Fibroblast of skin of left quadriceps (primary cell): ENCODE data around the gene THBD.
A peak's percentile ranks its signal among the peaks of the same experiment; 100 is the strongest.

Source experiments
- DNase-seq, 2 experiments: peaks; one replicate each; pipeline ENCODE4 v3.0.0-alpha.2; 2013; ENCODE audit warnings: low read depth in 2 of 2

The THBD gene

GRCh38 chr20:23061734-23062561 lies 12.5 kb upstream of the THBD start:
- DNase-seq: peak; percentile 62 to 64

DNA sequence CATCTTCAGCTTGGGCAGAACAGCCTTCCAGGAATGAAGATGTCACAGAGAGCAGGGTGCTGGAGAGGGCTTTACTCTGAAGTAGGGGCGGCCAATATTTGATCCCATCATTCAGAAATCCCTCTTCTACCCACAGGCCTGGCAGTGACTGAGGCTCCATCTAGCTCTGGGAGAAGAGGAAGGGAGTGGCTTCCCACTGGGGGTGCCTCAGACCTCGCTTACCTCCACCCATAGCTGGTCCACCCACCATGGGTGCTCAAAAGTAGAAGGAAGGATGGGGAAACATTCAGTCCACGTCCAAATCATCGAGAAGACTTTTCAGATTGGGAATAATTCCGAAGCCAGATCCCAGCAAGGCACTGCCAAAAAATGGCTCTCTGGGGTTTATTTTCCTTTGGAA lies 11.8 kb upstream of the THBD start:
- DNase-seq: no peak

DNA sequence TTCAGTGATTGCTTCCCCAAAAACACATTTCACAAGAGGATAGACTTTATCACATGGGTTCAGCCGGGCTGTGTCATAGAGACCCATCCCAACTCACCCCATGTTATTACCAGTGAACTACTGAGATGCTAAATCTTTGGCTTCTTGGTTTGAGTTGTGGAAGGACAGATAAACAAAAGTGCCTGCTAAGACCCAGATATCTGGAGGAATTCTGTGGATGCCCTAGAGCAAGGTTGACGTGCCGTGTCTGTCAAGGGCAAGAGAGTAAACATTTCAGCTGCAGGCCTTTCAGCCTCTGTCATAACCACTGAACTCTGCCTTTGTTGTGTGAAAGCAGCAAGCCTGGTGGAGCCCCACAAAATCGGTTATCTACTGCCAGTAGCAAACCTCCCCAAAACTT lies 11.2 kb upstream of the THBD start:
- DNase-seq: no peak

GRCh38 chr20:23059846-23060245 lies 10.4 kb upstream of the THBD start:
- no peak for DNase-seq

- no peak for DNase-seq
Observed at GRCh38 chr20:23059001-23059400, 9.5 kb upstream of the THBD start.

DNA sequence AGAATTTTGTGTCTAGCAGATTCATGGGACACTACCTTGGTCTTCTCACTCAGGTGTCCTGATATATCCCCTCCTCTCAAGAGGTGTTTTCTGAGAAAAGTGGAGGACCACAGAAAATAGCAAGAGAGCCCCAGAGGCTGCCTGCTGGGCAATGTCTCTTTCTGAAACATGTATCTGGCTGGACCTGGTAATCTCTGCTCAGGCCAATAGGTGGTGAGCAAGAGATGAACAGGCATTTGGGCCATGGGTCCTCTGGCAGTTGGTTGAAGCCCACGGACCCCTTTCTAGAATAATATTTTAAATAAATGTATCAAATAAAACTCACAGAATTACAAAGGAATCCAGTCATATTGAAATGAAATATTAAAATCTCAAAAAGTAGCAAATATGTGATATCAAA lies 8.8 kb upstream of the THBD start:
- no peak for DNase-seq

- no peak for DNase-seq
Observed at GRCh38 chr20:23052904-23053303, 3.4 kb upstream of the THBD start.

- DNase-seq: peak; percentile 71 to 74
Observed at GRCh38 chr20:23050847-23051627, 1.6 kb upstream of the THBD start.

DNA sequence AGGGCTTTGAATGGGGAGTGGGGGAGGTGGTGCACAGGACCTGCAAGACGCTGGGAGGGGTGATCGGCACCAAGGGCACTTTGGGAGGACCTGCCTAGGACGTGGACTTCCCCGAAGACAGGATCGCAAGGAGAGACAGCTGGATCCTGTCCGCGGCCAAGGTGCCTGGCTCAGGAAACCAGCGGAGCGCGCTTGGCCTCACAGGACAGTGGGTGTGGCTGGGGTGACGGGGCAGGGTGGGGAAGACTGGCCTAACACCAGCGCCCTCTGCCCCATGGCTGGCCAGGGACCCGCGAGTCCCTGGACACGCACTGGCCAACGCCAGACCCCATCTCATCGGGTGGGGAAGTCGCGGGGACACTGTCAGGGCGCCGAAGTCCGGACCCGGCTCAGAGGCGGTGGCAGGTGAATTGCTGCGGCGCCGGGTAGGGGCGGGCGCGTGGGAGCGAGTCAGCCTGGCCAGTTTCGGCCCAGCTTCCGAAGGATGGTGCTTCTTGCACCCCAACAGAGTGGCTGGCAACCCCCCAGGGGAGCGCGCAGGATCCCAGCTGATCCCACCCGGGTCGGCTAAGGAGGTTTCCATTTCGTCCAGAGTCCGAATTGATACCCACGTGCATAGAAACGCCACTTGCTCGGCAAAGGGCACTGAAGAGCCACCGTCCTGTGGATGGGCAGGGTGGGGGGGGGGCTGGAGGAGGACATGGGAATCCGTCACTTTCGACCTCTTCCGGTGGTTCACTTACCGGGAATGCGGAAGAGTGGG lies 785 bp upstream of the THBD start:
- no peak for DNase-seq

GRCh38 chr20:23048283-23049200 lies 930 bp downstream of the THBD start:
- no peak for DNase-seq

GRCh38 chr20:23047738-23048214 lies 1.7 kb downstream of the THBD start:
- DNase-seq: no peak

- DNase-seq: no peak
Observed at GRCh38 chr20:23047001-23047737, 2.3 kb downstream of the THBD start.

DNA sequence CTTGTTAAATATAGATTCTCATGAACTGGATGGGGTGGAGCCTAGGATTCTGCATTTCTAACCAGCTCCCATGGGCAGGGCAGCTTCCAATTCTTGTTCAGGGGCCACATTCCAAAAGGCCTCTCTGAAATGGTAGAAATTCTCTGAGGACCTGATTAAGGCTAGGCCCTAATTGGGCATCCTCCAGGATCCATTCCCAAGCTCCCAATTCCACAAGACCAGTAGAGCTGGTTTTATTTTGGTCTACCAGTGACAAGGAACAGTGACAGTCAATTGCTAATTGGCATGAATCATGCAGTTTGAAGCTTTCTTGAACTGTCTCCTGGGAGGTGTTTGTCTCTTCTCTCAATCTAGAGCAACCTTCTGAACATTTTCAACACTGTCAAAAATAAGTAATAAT lies 3.0 kb downstream of the THBD start:
- no peak for DNase-seq

GRCh38 chr20:23043376-23043775 lies 6.1 kb downstream of the THBD start:
- no peak for DNase-seq

DNA sequence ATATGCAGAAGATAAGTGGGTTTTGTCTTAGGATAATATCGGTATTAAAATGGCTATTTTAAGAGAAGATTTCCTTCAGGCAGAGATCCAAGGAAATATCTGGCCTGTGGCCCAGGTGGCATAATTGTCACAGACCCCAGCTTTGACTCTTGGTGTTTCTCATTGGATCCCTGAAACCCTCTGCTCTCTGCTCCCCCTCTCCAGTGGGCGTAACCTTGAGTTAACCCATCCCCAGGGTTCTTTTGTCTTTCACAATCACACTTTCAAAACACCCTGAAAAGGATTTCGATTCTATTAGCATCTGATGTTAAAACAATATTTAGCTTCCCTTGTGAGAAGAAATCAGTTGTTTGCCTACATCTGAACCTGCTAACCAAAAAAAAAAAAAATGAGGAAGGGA lies 7.2 kb downstream of the THBD start:
- DNase-seq: no peak

DNA sequence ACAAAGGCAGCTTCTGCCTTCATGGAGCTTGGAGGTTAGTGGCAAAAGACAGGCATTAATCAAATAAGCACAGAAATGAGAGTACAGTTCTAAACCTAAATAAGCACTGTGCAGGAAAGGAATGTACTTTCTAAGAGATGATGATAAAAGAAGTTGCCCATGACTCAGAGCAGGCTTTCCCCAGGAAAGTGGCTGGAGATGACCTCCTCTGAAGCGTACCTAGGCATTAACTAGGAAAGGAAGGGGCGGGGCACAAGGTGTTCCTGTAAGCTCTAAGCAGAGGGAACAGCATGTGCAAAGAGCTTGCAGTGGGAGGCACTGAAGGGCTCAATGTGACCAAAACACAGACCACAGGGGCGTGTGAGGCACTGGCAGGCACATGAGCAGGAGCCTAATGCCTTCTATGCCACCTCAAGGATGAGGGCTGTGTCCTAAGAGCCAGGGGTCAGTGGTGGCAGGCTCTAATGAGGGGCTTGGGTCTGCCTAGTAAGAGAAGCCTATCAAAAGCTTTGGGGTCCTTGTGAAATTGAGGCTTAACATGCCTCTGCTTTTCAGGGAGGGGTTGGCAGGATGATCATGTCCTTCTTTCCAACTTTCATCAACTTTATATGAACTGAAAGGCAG lies 9.5 kb downstream of the THBD start:
- no peak for DNase-seq

- no peak for DNase-seq
Observed at GRCh38 chr20:23039136-23039875, 10.2 kb downstream of the THBD start.

- no peak for DNase-seq
Observed at GRCh38 chr20:23037017-23037481, 12.4 kb downstream of the THBD start.

DNA sequence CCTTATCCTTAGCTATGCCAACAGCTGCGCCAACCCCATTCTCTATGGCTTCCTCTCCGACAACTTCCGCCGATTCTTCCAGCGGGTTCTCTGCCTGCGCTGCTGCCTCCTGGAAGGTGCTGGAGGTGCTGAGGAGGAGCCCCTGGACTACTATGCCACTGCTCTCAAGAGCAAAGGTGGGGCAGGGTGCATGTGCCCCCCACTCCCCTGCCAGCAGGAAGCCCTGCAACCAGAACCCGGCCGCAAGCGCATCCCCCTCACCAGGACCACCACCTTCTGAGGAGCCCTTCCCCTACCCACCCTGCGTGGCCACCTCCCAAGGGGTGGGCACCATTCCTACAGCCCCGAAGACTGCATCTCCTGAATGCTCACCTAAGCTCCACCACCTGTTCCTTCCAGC lies 13.1 kb downstream of the THBD start:
- DNase-seq: no peak
